Breast epithelium (tissue), 4 donors: Measurements from ENCODE around the gene PDXP. TPM values are rescaled to one million over a fixed set of nuclear protein-coding genes. Genes with fewer than 3 reads are reported as not detected.

Source experiments
- DNase-seq, 2 donors: peaks; one replicate each; pipeline ENCODE4 v3.0.0-alpha.2; 2019; ENCODE audit warnings: low spot score in 2 of 2
- H3K27ac ChIP-seq, 2 donors: fragments of 200-600 bp; sonication (generic) in 1 of 2; one replicate each; pipeline ENCODE4 v1.5.1; 2016 to 2019; ENCODE audit warnings: mild to moderate bottlenecking in 1 of 2
- H3K27me3 ChIP-seq, 2 donors: fragments of 200-600 bp; sonication (generic) in 1 of 2; one replicate each; pipeline versions ENCODE4 v1.5.1 to v1.6.0; 2017 to 2019; ENCODE audit warnings: control low read depth in 1 of 2, mild to moderate bottlenecking in 1 of 2
- H3K36me3 ChIP-seq: fragments of 200-600 bp; one replicate; pipeline ENCODE4 v1.5.1; 2019
- H3K4me1 ChIP-seq, 2 donors: fragments of 200-600 bp; sonication (generic); one replicate each; pipeline ENCODE4 v1.5.1; 2016 to 2019; ENCODE audit warnings: control low read depth in 1 of 2
- H3K4me3 ChIP-seq, 3 donors: fragments of 200-600 bp; sonication (generic); 1 replicate in 2 of 3; 2 replicates in 1 of 3; pipeline ENCODE4 v1.5.1; 2016 to 2019; ENCODE audit warnings: mild to moderate bottlenecking in 3 of 3, moderate library complexity in 2 of 3
- H3K9me3 ChIP-seq, 2 donors: fragments of 200-600 bp; sonication (generic) in 1 of 2; one replicate each; pipeline ENCODE4 v1.5.1; 2016 to 2019; ENCODE audit warnings: control low read depth in 1 of 2
- POLR2A ChIP-seq: fragments of 450-650 bp; IDR thresholded peaks from one replicate; pipeline ENCODE4 v1.6.1; 2016; ENCODE audit warnings: antibody characterized with exemption, mild to moderate bottlenecking, moderate library complexity
- POLR2AphosphoS5 ChIP-seq, 3 donors: sonication (generic); formaldehyde crosslinking; IDR thresholded peaks; one replicate each; pipeline ENCODE4 v1.6.1; 2017; ENCODE audit warnings: antibody characterized with exemption in 3 of 3
- intact Hi-C: fragments of 100-400 bp; cut with DNase I; formaldehyde crosslinking; loops from one replicate; pipeline ENCODE4 v1.15.1; 2023; ENCODE audit warnings: low total_unique reads
- total RNA-seq, 3 donors: library from RNA; depleted of rRNA; stranded (reverse); fragments of >200 nt; gene quantifications; one replicate each; pipeline ENCODE4 v1.1.0, GENCODE V29; 2016
- TF ChIP-seq, protein P1 (sequence below), 3 donors: fragments of 450-650 bp; IDR thresholded peaks; one replicate each; pipeline ENCODE4 v1.5.1; 2016 to 2017; ENCODE audit warnings: antibody characterized with exemption in 3 of 3, mild to moderate bottlenecking in 3 of 3, moderate library complexity in 3 of 3

PDXP gene
- total RNA-seq, 3 donors from 2014 or later = 4.2 to 6.9 (median 4.2) TPM

DNA sequence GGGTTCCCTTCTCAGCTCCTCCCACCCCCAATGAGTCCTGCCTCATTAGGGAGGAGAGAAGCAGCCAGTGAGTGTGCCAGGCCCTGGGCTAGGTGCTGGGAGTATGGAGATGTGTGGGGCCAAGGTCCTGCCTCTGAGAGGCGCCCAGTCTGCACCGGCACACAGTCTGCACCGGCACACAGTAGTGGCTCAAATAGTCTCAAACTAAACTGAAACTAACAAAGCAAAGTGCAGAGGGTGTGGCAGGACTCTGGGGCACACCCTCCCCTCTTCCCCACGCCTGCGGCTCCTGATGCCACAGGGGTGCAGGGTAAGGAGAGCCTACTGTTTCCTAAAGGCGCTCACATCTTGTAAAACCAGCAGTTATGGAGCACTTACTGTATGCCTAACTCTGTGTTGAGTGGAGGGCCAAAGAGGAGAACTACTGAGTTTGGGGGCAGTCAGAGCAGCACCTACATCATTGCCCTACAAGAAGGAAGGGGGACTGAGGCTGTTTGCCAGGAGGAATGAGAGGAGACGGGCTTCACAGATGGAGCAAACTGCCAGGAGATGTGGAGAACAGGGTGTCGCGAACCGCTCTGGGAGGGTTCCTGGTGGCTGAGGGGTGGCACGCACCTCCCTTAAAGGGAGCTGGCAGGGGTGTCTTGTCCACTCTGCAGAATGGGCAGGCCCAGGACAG, 20.0 kb upstream of the PDXP start:
- H3K36me3 ChIP-seq = no peaks in the 10 kb centered on the region
- no peaks in the 10 kb centered on the region for H3K9me3 ChIP-seq
- TF ChIP-seq POLR2A = no peak
- TF ChIP-seq, protein P1, sequence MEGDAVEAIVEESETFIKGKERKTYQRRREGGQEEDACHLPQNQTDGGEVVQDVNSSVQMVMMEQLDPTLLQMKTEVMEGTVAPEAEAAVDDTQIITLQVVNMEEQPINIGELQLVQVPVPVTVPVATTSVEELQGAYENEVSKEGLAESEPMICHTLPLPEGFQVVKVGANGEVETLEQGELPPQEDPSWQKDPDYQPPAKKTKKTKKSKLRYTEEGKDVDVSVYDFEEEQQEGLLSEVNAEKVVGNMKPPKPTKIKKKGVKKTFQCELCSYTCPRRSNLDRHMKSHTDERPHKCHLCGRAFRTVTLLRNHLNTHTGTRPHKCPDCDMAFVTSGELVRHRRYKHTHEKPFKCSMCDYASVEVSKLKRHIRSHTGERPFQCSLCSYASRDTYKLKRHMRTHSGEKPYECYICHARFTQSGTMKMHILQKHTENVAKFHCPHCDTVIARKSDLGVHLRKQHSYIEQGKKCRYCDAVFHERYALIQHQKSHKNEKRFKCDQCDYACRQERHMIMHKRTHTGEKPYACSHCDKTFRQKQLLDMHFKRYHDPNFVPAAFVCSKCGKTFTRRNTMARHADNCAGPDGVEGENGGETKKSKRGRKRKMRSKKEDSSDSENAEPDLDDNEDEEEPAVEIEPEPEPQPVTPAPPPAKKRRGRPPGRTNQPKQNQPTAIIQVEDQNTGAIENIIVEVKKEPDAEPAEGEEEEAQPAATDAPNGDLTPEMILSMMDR (IDR thresholded peaks at IDR 0.05) = no peak
- H3K27ac ChIP-seq = peak overlapping the region; percentile 75 to 91
- H3K4me1 ChIP-seq = peaks cover 19 to 24% of the 10 kb centered on the region in 2 donors
- intact Hi-C loops = no loop called here
- DNase-seq = no peak
- H3K4me3 ChIP-seq = peak overlapping the region; percentile 52 to 97 (median 79)
- H3K27me3 ChIP-seq = no peaks in the 10 kb centered on the region

DNA sequence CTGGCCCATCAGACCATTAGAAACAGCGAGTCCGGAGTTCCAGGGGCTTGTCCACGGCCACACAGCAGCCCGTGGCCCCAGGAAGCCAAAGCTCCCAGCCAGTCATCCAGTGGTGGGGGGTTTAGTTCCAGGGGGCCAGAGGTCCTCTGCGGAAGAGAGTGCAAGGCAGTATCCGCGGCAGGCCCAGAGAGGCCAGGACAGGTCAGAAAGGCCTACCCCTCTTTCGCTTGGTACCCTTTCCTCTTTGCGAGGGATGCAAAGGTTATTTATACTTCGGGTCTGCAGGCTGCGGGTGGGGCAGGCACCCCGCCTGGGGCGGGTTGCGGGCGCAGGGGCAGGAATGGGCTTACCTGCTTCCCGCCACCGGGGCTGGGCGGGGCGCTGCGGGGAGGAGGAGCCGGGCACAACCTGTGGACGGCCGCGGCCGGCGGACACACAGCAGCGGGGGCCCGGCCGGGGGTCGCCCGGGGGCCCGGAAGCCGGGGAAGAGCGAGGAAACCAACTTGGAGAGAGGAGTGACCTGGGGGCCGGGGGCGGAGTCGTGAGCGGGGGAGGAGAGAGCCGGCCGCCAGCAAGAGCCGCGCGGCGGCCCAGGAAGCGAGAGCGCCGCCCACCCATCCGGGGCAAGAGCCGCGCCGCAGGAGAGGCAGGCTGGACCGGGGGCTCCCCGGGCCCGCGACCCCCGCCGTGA, 19.3 kb upstream of the PDXP start, which contains the start of gene SH3BP1:
SH3BP1 (plus strand) TSS at position 600 of the 691 bp plus-strand sequence. CDS start 119 bp downstream, outside the sequence.
- peak within 1 kb of the TSS; percentile 75 to 91 for H3K27ac ChIP-seq
- peak within 1 kb of the TSS; percentile 52 to 97 (median 79) for H3K4me3 ChIP-seq
- H3K36me3 ChIP-seq = no peaks in the 10 kb centered on the region
- intact Hi-C loops = no loop called here
- peaks cover 19 to 20% of the 10 kb centered on the region in 2 donors for H3K4me1 ChIP-seq
- H3K27me3 ChIP-seq = no peaks in the 10 kb centered on the region
- H3K9me3 ChIP-seq = no peaks in the 10 kb centered on the region
- no peak for DNase-seq
- TF ChIP-seq, protein P1 (IDR thresholded peaks at IDR 0.05) = no peak
- no peak for TF ChIP-seq POLR2AphosphoS5 (IDR thresholded peaks at IDR 0.05)
- TF ChIP-seq POLR2A = no peak

DNA sequence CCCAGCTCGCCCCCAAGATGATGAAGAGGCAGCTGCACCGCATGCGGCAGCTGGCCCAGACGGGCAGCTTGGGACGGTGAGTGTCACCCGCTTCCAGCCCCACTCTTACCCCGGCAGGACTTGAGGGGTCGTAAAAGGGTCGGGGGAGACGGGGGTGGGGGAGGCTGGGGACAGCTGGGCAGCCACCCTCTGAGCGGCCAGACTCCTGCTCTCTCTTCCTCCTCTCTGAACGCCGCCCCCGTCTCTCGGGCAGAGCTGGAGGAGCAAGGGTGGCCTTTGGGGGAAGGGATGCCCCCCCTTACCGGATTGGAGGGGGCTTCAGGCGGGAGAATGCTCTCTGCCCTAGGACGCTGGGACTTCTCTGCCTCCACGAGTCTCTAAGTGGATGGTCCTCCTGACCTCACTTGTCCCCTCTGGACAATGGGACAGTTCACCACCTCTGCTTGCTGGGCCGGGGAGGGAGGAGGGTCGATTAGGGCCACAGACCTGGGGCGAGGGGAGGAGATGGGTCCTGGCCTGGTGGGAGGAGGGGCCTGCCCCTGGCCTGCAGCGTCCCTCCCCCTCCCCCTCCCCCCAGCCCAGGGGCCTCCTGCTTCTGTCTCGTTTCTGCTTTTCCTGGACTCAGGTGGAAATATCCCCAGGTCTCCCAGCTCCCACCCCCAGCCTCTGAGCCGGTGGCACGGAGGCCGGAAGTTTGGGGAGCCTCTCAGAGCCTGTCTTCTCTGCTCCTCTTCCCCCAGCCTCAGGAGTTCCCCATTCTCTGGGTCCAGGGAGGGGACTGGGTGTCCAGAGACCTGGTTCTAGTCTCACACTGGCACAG, 18.5 kb upstream of the PDXP start:
- Histone ChIP-seq H3K27ac (peak overlapping the region; percentile 75 to 91), H3K4me1 (peaks cover 11 to 20% of the 10 kb centered on the region in 2 donors), H3K36me3 (no peaks in the 10 kb centered on the region), H3K27me3 (no peaks in the 10 kb centered on the region), H3K4me3 (peak overlapping the region; percentile 52 to 97 (median 79)), H3K9me3 (no peaks in the 10 kb centered on the region)
- intact Hi-C loops = loop anchor here (5.0 kb wide), 1 partner anchor 377 kb away; no protein-coding TSS in a partner anchor
- no peak for DNase-seq
- TF ChIP-seq POLR2A (no peak), POLR2AphosphoS5 (IDR thresholded peaks at IDR 0.05) (no peak)
- TF ChIP-seq, protein P1 (IDR thresholded peaks at IDR 0.05) = no peak

DNA sequence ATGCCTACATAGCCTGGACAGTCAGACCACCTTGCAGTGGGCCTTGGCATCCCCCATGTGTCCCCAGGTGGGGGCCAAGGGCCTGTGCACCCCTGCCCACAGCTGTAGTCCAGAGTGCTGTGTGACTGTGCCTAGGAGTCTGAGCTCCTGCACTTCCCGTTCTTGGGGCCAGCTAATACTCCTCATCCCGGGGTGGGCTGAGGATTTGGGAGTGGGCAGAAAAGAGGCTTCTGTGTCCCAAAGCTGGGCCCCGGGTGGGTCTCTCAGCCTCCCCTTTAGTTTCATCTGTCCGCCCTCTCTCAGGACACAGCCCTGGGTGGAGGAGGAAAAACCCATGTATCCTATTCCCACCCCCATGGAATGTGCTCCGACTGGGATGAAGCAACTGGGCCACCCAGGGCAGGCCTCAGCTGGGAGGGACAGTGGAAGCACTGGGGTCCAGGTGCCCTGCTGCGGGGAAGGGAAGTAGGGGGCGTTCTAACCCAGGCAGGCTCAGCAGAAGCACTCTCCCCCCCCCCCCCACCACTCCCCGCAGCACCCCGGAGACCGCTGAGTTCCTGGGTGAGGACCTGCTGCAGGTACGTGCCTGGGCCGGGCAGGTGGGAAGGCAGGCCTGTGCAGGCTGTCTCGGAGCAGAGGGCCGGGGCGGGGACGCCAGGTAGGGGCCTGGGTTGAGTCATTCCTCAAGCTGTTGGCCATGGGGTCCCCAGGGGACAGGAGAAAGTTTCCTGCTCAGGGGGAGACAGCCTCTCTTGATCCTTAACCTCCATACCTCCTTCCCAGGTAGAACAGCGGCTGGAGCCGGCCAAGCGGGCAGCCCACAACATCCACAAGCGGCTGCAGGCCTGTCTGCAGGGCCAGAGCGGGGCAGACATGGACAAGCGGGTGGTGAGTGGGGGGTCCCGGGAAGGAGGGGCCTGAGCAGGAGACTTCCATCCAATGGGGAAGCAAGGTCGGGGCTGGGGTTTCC, 17.6 kb upstream of the PDXP start:
- Histone ChIP-seq H3K4me3 (peak overlapping the region; percentile 52 to 97 (median 79)), H3K27ac (peak overlapping the region; percentile 75 to 91), H3K9me3 (no peaks in the 10 kb centered on the region), H3K4me1 (peaks cover 8 to 20% of the 10 kb centered on the region in 2 donors), H3K36me3 (no peaks in the 10 kb centered on the region), H3K27me3 (no peaks in the 10 kb centered on the region)
- TF ChIP-seq POLR2A (no peak), POLR2AphosphoS5 (IDR thresholded peaks at IDR 0.05) (no peak)
- TF ChIP-seq, protein P1 (IDR thresholded peaks at IDR 0.05) = no peak
- no peak for DNase-seq
- intact Hi-C loops = loop anchor here (5.0 kb wide), 1 partner anchor 376 kb away; no protein-coding TSS in a partner anchor
